ENCODE measurements around the gene WNT7B.
A peak's percentile ranks its signal among the peaks of the same experiment; 100 is the strongest.

WNT7B gene

GRCh38 chr22:45922661-45923060 lies 54.3 kb downstream of the WNT7B start:
- no peak for DNase-seq

- no peak for DNase-seq
Observed at GRCh38 chr22:45922256-45922655, 54.7 kb downstream of the WNT7B start.

- no peak for DNase-seq
Observed at GRCh38 chr22:45919504-45920286, 57.3 kb downstream of the WNT7B start.

- DNase-seq, result peak; percentile 82
Observed at GRCh38 chr22:45918459-45919370, 58.2 kb downstream of the WNT7B start.

GRCh38 chr22:45917700-45918458 lies 59.1 kb downstream of the WNT7B start:
- DNase-seq, result no peak

- no peak for DNase-seq
Observed at GRCh38 chr22:45917146-45917545, 59.8 kb downstream of the WNT7B start.

GRCh38 chr22:45916515-45916914 lies 60.4 kb downstream of the WNT7B start:
- no peak for DNase-seq

- no peak for DNase-seq
Observed at GRCh38 chr22:45915841-45916240, 61.1 kb downstream of the WNT7B start.

GRCh38 chr22:45915151-45915550 lies 61.8 kb downstream of the WNT7B start:
- DNase-seq, result no peak

GRCh38 chr22:45914309-45914708 lies 62.7 kb downstream of the WNT7B start:
- DNase-seq, result no peak

GRCh38 chr22:45912910-45913309 lies 64.1 kb downstream of the WNT7B start:
- DNase-seq, result no peak

GRCh38 chr22:45911601-45912271 lies 65.2 kb downstream of the WNT7B start:
- DNase-seq, result no peak

- DNase-seq, result no peak
Observed at GRCh38 chr22:45910928-45911467, 66.0 kb downstream of the WNT7B start.

- no peak for DNase-seq
Observed at GRCh38 chr22:45908961-45909360, 68.0 kb downstream of the WNT7B start.

GRCh38 chr22:45907996-45908395 lies 69.0 kb downstream of the WNT7B start:
- DNase-seq, result no peak

GRCh38 chr22:45907378-45907777 lies 69.6 kb downstream of the WNT7B start:
- DNase-seq, result no peak

GRCh38 chr22:45906946-45907345 lies 70.0 kb downstream of the WNT7B start:
- DNase-seq, result no peak

GRCh38 chr22:45905924-45906865 lies 70.8 kb downstream of the WNT7B start:
- no peak for DNase-seq

GRCh38 chr22:45905326-45905923 lies 71.5 kb downstream of the WNT7B start:
- no peak for DNase-seq

- no peak for DNase-seq
Observed at GRCh38 chr22:45904236-45904635, 72.7 kb downstream of the WNT7B start.
